Measurements from ENCODE around the gene JPH3.

DNA sequence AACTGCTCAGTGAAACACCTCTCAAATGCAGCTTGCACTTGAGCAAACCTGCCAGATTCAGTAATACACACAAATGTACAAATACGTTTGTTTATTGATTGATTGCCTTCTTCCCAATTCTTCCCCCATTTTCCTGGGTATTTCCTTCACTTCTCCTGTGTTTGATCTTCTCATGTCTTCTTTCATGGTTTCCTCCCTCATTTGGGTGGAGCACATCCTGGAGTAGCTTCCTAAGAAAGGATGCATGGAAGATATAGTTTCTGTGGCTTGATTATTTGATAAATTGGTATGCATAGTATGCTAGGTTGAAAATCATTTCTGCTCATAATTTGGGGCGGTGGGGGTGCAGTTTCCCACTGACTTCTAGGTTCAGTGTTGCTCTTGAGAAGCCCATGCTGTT, 28.8 kb downstream of the JPH3 start:
- TF ChIP-seq, protein P1, sequence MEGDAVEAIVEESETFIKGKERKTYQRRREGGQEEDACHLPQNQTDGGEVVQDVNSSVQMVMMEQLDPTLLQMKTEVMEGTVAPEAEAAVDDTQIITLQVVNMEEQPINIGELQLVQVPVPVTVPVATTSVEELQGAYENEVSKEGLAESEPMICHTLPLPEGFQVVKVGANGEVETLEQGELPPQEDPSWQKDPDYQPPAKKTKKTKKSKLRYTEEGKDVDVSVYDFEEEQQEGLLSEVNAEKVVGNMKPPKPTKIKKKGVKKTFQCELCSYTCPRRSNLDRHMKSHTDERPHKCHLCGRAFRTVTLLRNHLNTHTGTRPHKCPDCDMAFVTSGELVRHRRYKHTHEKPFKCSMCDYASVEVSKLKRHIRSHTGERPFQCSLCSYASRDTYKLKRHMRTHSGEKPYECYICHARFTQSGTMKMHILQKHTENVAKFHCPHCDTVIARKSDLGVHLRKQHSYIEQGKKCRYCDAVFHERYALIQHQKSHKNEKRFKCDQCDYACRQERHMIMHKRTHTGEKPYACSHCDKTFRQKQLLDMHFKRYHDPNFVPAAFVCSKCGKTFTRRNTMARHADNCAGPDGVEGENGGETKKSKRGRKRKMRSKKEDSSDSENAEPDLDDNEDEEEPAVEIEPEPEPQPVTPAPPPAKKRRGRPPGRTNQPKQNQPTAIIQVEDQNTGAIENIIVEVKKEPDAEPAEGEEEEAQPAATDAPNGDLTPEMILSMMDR (IDR thresholded peaks at IDR 0.05): no peak
- TF ChIP-seq EP300 (IDR thresholded peaks at IDR 0.05) (no peak), POLR2A (IDR thresholded peaks at IDR 0.05) (no peak)
